Neuronal stem cell (in vitro differentiated cells): ENCODE results near the gene ABHD2.

Source experiments
- DNase-seq: peaks from one replicate; pipeline ENCODE4 v3.0.0-alpha.2; 2013; ENCODE audit warnings: low spot score
- H2AFZ ChIP-seq: one replicate; pipeline ENCODE4 v1.6.1; 2013; ENCODE audit warnings: mild to moderate bottlenecking, low read length, inconsistent platforms
- H2AK5ac ChIP-seq: 2 replicates; pipeline ENCODE4 v1.6.1; 2013; ENCODE audit warnings: low read depth, mild to moderate bottlenecking, inconsistent platforms, low read length, moderate library complexity, mixed read lengths
- H2BK120ac ChIP-seq: 2 replicates; pipeline ENCODE4 v1.6.1; 2013; ENCODE audit warnings: low read depth, mild to moderate bottlenecking, inconsistent platforms, low read length, moderate library complexity, mixed read lengths
- H2BK12ac ChIP-seq: one replicate; pipeline ENCODE4 v1.6.1; 2013; ENCODE audit warnings: low read length, inconsistent platforms
- H2BK15ac ChIP-seq: 2 replicates; pipeline ENCODE4 v1.6.1; 2013; ENCODE audit warnings: mild to moderate bottlenecking, low read length, inconsistent platforms, mixed read lengths
- H2BK5ac ChIP-seq: one replicate; pipeline ENCODE4 v1.6.1; 2013; ENCODE audit warnings: inconsistent platforms, mild to moderate bottlenecking, low read length, moderate library complexity
- H3K14ac ChIP-seq: one replicate; pipeline ENCODE4 v1.6.1; 2013; ENCODE audit warnings: low read length, inconsistent platforms
- H3K18ac ChIP-seq: 2 replicates; pipeline ENCODE4 v1.6.1; 2013; ENCODE audit warnings: low read length, inconsistent platforms
- H3K23ac ChIP-seq: 2 replicates; pipeline ENCODE4 v1.6.1; 2013; ENCODE audit warnings: low read depth, mild to moderate bottlenecking, mixed read lengths, low read length, inconsistent platforms; ENCODE audit not compliant: poor library complexity
- H3K27ac ChIP-seq: replicated peaks from 3 replicates; pipeline ENCODE4 v1.5.1; 2013; ENCODE audit warnings: low read length, inconsistent platforms
- H3K27me3 ChIP-seq, 3 experiments: 2 replicates each; pipeline ENCODE4 v1.6.1; 2013; ENCODE audit warnings: low read length in 3 of 3, mild to moderate bottlenecking in 2 of 3, inconsistent platforms in 1 of 3, low read depth in 1 of 3, mixed read lengths in 1 of 3, moderate library complexity in 1 of 3; ENCODE audit not compliant: control insufficient read depth in 3 of 3, insufficient read depth in 3 of 3
- H3K36me3 ChIP-seq, 2 donors: replicated peaks in 1 of 2; 2 replicates each; pipeline ENCODE4 v1.6.1; 2013; ENCODE audit warnings: low read length in 2 of 2; ENCODE audit not compliant: control insufficient read depth in 2 of 2, insufficient read depth in 2 of 2
- H3K4ac ChIP-seq: 2 replicates; pipeline ENCODE4 v1.6.1; 2013; ENCODE audit warnings: inconsistent platforms, mild to moderate bottlenecking, low read length, moderate library complexity
- H3K4me1 ChIP-seq, 2 donors: 1 replicate in 1 of 2; 2 replicates in 1 of 2; pipeline ENCODE4 v1.6.1; 2013; ENCODE audit warnings: low read length in 2 of 2, low read depth in 1 of 2; ENCODE audit not compliant: control insufficient read depth in 2 of 2, insufficient read depth in 1 of 2
- H3K4me2 ChIP-seq: one replicate; pipeline ENCODE4 v1.6.1; 2013; ENCODE audit warnings: mild to moderate bottlenecking, low read length, inconsistent platforms; ENCODE audit not compliant: insufficient read depth, poor library complexity, severe bottlenecking
- H3K4me3 ChIP-seq, 2 donors: 2 replicates each; pipeline ENCODE4 v1.5.1; 2013; ENCODE audit warnings: low read length in 2 of 2, mild to moderate bottlenecking in 2 of 2, inconsistent platforms in 1 of 2, moderate library complexity in 1 of 2
- H3K79me1 ChIP-seq: one replicate; pipeline ENCODE4 v1.6.1; 2013; ENCODE audit warnings: low read depth, mild to moderate bottlenecking, inconsistent platforms, low read length, moderate library complexity
- H3K9ac ChIP-seq: one replicate; pipeline ENCODE4 v1.6.1; 2013; ENCODE audit warnings: mild to moderate bottlenecking, low read depth, low read length, inconsistent platforms; ENCODE audit not compliant: poor library complexity
- H3K9me3 ChIP-seq, 2 donors: replicated peaks in 1 of 2; 2 replicates each; pipeline versions ENCODE3 to v1.6.1; 2013; ENCODE audit warnings: low read length in 2 of 2, mild to moderate bottlenecking in 2 of 2, inconsistent platforms in 1 of 2, low read depth in 1 of 2, mixed read lengths in 1 of 2, moderate library complexity in 1 of 2; ENCODE audit not compliant: control insufficient read depth in 2 of 2, insufficient read depth in 1 of 2
- H4K8ac ChIP-seq: one replicate; pipeline ENCODE4 v1.6.1; 2013; ENCODE audit warnings: low read depth, mild to moderate bottlenecking, inconsistent platforms, low read length, moderate library complexity
- H4K91ac ChIP-seq: one replicate; pipeline ENCODE4 v1.6.1; 2013; ENCODE audit warnings: low read length, low read depth, mild to moderate bottlenecking, inconsistent platforms; ENCODE audit not compliant: poor library complexity
- WGBS, 2 donors: extraction: QIAGEN DNeasy Blood & Tissue Kit; methylation state at CpG; one replicate each; pipeline ENCODE4 v1.1.7; 2013; ENCODE audit warnings: missing lambda C conversion rate in 2 of 2, mixed read lengths in 1 of 2; ENCODE audit not compliant: insufficient read length in 2 of 2, insufficient replicate concordance in 1 of 2; ENCODE audit errors: extremely low coverage in 2 of 2; 5-methylcytosine and 5-hydroxymethylcytosine counted together

The ABHD2 gene

GRCh38 chr15:89116404-89116803 is 28.1 kb downstream of the ABHD2 start:
- H3K23ac ChIP-seq = no peak overlapping the region
- no peak overlapping the region for H3K9ac ChIP-seq
- H3K27me3 ChIP-seq = no peaks in the 10 kb centered on the region
- no peak overlapping the region for H2BK12ac ChIP-seq
- H3K36me3 ChIP-seq = peaks cover 5 to 37% of the 10 kb centered on the region in 2 donors
- H3K4me1 ChIP-seq = peaks cover 11 to 15% of the 10 kb centered on the region in 2 donors
- no peak overlapping the region for H2BK15ac ChIP-seq
- no peak overlapping the region for H2BK5ac ChIP-seq
- H4K91ac ChIP-seq = no peak overlapping the region
- H3K18ac ChIP-seq = peak overlapping the region; percentile 36
- peak overlapping the region; percentile 3 for H2AK5ac ChIP-seq
- no peak overlapping the region for H3K4me3 ChIP-seq
- no peak overlapping the region for H4K8ac ChIP-seq
- H3K4ac ChIP-seq = no peak overlapping the region
- H3K9me3 ChIP-seq = no peaks in the 10 kb centered on the region
- H3K14ac ChIP-seq = no peak overlapping the region
- no peak for DNase-seq
- no peak overlapping the region for H2BK120ac ChIP-seq
- H3K4me2 ChIP-seq = no peak overlapping the region
- WGBS, 2 donors = no CpG with 5 or more reads among the region's 7 CpGs
- no peak overlapping the region for H2AFZ ChIP-seq
- no peak overlapping the region for H3K27ac ChIP-seq
- no peaks in the 10 kb centered on the region for H3K79me1 ChIP-seq

- H3K4me1 ChIP-seq = peaks cover 11 to 15% of the 10 kb centered on the region in 2 donors
- WGBS, 2 donors = no CpG with 5 or more reads among the region's 3 CpGs
- no peak overlapping the region for H3K4me2 ChIP-seq
Measured at GRCh38 chr15:89117790-89118189, 29.5 kb downstream of the ABHD2 start.

GRCh38 chr15:89118481-89118989 is 30.3 kb downstream of the ABHD2 start:
- H3K4ac ChIP-seq = no peak overlapping the region

More at GRCh38 chr15:89117790-89118189, 29.5 kb downstream of the ABHD2 start:
- Histone ChIP-seq H4K91ac (no peak overlapping the region), H2BK12ac (no peak overlapping the region), H2BK120ac (no peak overlapping the region), H3K23ac (no peak overlapping the region), H2BK15ac (no peak overlapping the region), H3K18ac (no peak overlapping the region), H3K79me1 (no peaks in the 10 kb centered on the region), H3K9me3 (no peaks in the 10 kb centered on the region), H2AFZ (no peak overlapping the region), H2BK5ac (no peak overlapping the region), H3K4ac (no peak overlapping the region), H4K8ac (no peak overlapping the region), H3K14ac (no peak overlapping the region), H3K27ac (no peak overlapping the region), H2AK5ac (no peak overlapping the region), H3K9ac (no peak overlapping the region), H3K27me3 (no peaks in the 10 kb centered on the region), H3K36me3 (peaks cover 5 to 44% of the 10 kb centered on the region in 2 donors), H3K4me3 (no peak overlapping the region)
- DNase-seq = no peak

GRCh38 chr15:89119489-89120478 is 31.5 kb downstream of the ABHD2 start:
- Histone ChIP-seq H2BK12ac (no peak overlapping the region), H3K27me3 (no peaks in the 10 kb centered on the region), H2BK5ac (no peak overlapping the region), H3K79me1 (no peaks in the 10 kb centered on the region), H3K9ac (no peak overlapping the region), H3K36me3 (peaks cover 5 to 49% of the 10 kb centered on the region in 2 donors), H2AK5ac (no peak overlapping the region), H3K4me2 (no peak overlapping the region), H3K4ac (no peak overlapping the region), H2BK15ac (no peak overlapping the region), H4K91ac (no peak overlapping the region), H3K14ac (no peak overlapping the region), H2AFZ (no peak overlapping the region), H4K8ac (no peak overlapping the region), H3K18ac (no peak overlapping the region), H3K4me1 (peaks cover 9 to 10% of the 10 kb centered on the region in 2 donors), H3K9me3 (no peaks in the 10 kb centered on the region), H3K4me3 (no peak overlapping the region), H3K23ac (no peak overlapping the region), H3K27ac (no peak overlapping the region), H2BK120ac (no peak overlapping the region)
- no peak for DNase-seq
- no CpG with 5 or more reads among the region's 12 CpGs for WGBS, 2 donors

More at GRCh38 chr15:89118481-89118989, 30.3 kb downstream of the ABHD2 start:
- Histone ChIP-seq H2AK5ac (no peak overlapping the region), H3K9ac (no peak overlapping the region), H3K27ac (no peak overlapping the region), H4K8ac (no peak overlapping the region), H3K23ac (no peak overlapping the region), H2BK15ac (no peak overlapping the region), H3K4me3 (no peak overlapping the region), H2AFZ (no peak overlapping the region), H3K27me3 (no peaks in the 10 kb centered on the region), H3K4me1 (peaks cover 11 to 15% of the 10 kb centered on the region in 2 donors), H3K14ac (no peak overlapping the region), H3K79me1 (no peaks in the 10 kb centered on the region), H3K18ac (no peak overlapping the region), H2BK5ac (no peak overlapping the region), H3K4me2 (no peak overlapping the region), H2BK120ac (no peak overlapping the region), H4K91ac (no peak overlapping the region), H3K36me3 (peaks cover 5 to 49% of the 10 kb centered on the region in 2 donors), H2BK12ac (no peak overlapping the region), H3K9me3 (no peaks in the 10 kb centered on the region)
- no peak for DNase-seq
- WGBS, 2 donors = no CpG with 5 or more reads among the region's 2 CpGs
